Measurements from ENCODE around the gene ADGRV1.
"Not testable (repeated sequence)": the region's sequence is repeated elsewhere in the genome, so short reads cannot be mapped to it uniquely, and the experiment has no call there.

The ADGRV1 gene

GRCh38 chr5:91007251-91007650, 448.7 kb downstream of the ADGRV1 start:
- TF ChIP-seq CTCF (IDR thresholded peaks at IDR 0.05; ENCODE audit: insufficient read depth, low read depth, low read length, missing control alignments) = no peak
- H3K4me3 ChIP-seq (ENCODE audit: low read length) = no peak overlapping the region
- no peak for DNase-seq (ENCODE audit: low read depth)

- DNase-seq (ENCODE audit: low read depth) = no peak
- no peak overlapping the region for H3K4me3 ChIP-seq (ENCODE audit: low read length)
These were observed 449.3 kb downstream of the ADGRV1 start for GRCh38 chr5:91007780-91008402.

GRCh38 chr5:91010090-91010489, 451.5 kb downstream of the ADGRV1 start:
- DNase-seq (ENCODE audit: low read depth) = no peak
- no peak for TF ChIP-seq CTCF (IDR thresholded peaks at IDR 0.05; ENCODE audit: insufficient read depth, low read depth, low read length, missing control alignments)
- H3K4me3 ChIP-seq (ENCODE audit: low read length) = no peak overlapping the region

More at GRCh38 chr5:91007780-91008402, 449.3 kb downstream of the ADGRV1 start:
- TF ChIP-seq CTCF (IDR thresholded peaks at IDR 0.05; ENCODE audit: insufficient read depth, low read depth, low read length, missing control alignments) = no peak

GRCh38 chr5:91011029-91011428, 452.4 kb downstream of the ADGRV1 start:
- DNase-seq (ENCODE audit: low read depth) = no peak
- TF ChIP-seq CTCF (IDR thresholded peaks at IDR 0.05; ENCODE audit: insufficient read depth, low read depth, low read length, missing control alignments) = no peak

GRCh38 chr5:91012867-91013266, 454.3 kb downstream of the ADGRV1 start:
- H3K4me3 ChIP-seq (ENCODE audit: low read length); DNase-seq (ENCODE audit: low read depth): not testable (repeated sequence)

More at GRCh38 chr5:91011029-91011428, 452.4 kb downstream of the ADGRV1 start:
- no peak overlapping the region for H3K4me3 ChIP-seq (ENCODE audit: low read length)

DNA sequence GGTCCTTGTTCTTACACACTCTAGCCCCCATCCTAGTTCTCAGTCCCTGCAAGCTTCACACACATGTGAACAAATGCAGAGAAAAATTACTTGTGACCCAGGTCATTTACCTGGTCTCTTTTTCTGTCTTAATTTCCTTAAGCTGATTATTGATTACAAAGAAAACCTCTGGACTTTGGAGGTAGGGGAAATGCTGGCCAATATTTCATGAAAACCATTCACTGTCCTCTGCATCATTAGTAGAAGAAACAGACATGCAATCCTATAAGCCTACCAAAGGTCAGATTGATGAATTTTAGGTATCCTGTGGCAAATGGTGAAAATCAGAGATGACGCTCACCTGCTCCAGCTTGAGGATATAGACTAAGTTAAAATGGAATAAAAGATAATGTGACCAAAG, 457.7 kb downstream of the ADGRV1 start:
- DNase-seq (ENCODE audit: low read depth) = no peak
- no peak overlapping the region for H3K4me3 ChIP-seq (ENCODE audit: low read length)
- TF ChIP-seq CTCF (IDR thresholded peaks at IDR 0.05; ENCODE audit: insufficient read depth, low read depth, low read length, missing control alignments) = no peak

GRCh38 chr5:91016954-91017700, 458.5 kb downstream of the ADGRV1 start:
- peak; percentile 65 for DNase-seq (ENCODE audit: low read depth)
- TF ChIP-seq CTCF (IDR thresholded peaks at IDR 0.05; ENCODE audit: insufficient read depth, low read depth, low read length, missing control alignments) = no peak

More at GRCh38 chr5:91016954-91017700, 458.5 kb downstream of the ADGRV1 start:
- no peak overlapping the region for H3K4me3 ChIP-seq (ENCODE audit: low read length)

Measured in epithelial cell of esophagus (primary cell).